SK-N-SH (cell line): ENCODE results near the gene PDE4D.

Experiments used
- CHD2 ChIP-seq: fragments of 150-350 bp; IDR thresholded peaks from 2 replicates; pipeline ENCODE4 v1.6.1; 2018; ENCODE audit warnings: low read length; ENCODE audit not compliant: partially characterized antibody
- ELF1 ChIP-seq: IDR thresholded peaks from 2 replicates; pipeline ENCODE4 v1.4.0; 2012
- EP300 ChIP-seq, 2 experiments: IDR thresholded peaks; 2 replicates each; pipeline versions ENCODE4 v1.4.0 to v1.6.1; 2012; ENCODE audit warnings: borderline replicate concordance in 1 of 2, low read depth in 1 of 2, low read length in 1 of 2
- FOXM1 ChIP-seq: IDR thresholded peaks from 2 replicates; pipeline ENCODE4 v1.4.0; 2012; ENCODE audit warnings: low read depth, mild to moderate bottlenecking
- GATA2 ChIP-seq: sonication (generic); formaldehyde crosslinking; IDR thresholded peaks from 2 replicates; pipeline ENCODE4 v1.5.0; 2020; ENCODE audit warnings: mild to moderate bottlenecking, missing genetic modification reagents
- PBX3 ChIP-seq: IDR thresholded peaks from 2 replicates; pipeline ENCODE4; 2012
- POLR2AphosphoS5 ChIP-seq: IDR thresholded peaks from 2 replicates; pipeline ENCODE4 v1.6.1; 2012; ENCODE audit warnings: low read depth, low read length
- RAD21 ChIP-seq: IDR thresholded peaks from 2 replicates; pipeline ENCODE4 v1.6.1; 2012; ENCODE audit warnings: mild to moderate bottlenecking, low read length
- TAF1 ChIP-seq: IDR thresholded peaks from 2 replicates; pipeline ENCODE4 v1.6.1; 2012; ENCODE audit warnings: low read depth, mild to moderate bottlenecking, low read length, moderate library complexity, borderline replicate concordance
- TCF12 ChIP-seq: IDR thresholded peaks from 2 replicates; pipeline ENCODE4 v1.4.0; 2012
- YY1 ChIP-seq: IDR thresholded peaks from 2 replicates; pipeline ENCODE4 v1.4.0; 2012; ENCODE audit warnings: low read depth, mild to moderate bottlenecking
- ZBTB33 ChIP-seq: IDR thresholded peaks from 2 replicates; pipeline ENCODE4 v1.4.0; 2012; ENCODE audit warnings: low read depth, borderline replicate concordance
- TF ChIP-seq, protein P1 (sequence below): fragments of 200-600 bp; sonication (generic); IDR thresholded peaks from 2 replicates; pipeline ENCODE4 v1.6.1; 2017; ENCODE audit warnings: antibody characterized with exemption, mild to moderate bottlenecking, moderate library complexity
- TF ChIP-seq, protein P2 (sequence below): fragments of 150-350 bp; IDR thresholded peaks from 2 replicates; pipeline ENCODE4 v1.6.1; 2017; ENCODE audit warnings: antibody characterized with exemption, low read length, low read depth, borderline replicate concordance

DNA sequence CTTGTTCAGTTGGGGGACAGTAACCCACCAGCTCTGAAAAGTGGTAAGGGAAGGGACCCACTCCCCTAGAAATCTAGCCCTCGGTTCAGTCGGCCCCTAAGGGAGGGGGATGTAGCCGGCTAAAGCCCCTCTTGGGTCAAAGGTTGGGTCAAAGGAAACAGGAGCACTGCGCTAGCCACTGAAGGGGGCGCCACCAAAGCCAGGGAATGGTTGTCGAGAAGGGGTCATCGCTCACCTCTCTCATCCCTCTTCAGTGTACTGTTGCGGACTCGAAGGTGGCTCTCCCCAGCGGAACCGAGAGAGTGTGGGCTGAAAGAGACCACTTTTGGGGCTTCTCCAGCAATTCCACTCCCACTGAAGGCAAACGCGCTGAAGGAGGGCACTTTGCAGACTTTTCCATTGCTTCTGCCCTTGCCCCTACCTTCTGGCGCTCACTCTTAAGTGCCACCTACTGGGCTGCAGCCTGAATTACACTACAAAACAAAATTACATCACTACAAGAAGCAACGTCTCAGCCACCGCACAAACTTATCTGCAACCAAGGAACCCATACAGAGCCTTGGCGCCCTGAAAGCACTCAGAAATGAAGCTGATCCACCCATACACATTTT, 396.9 kb downstream of the PDE4D start:
- TF ChIP-seq, protein P1, sequence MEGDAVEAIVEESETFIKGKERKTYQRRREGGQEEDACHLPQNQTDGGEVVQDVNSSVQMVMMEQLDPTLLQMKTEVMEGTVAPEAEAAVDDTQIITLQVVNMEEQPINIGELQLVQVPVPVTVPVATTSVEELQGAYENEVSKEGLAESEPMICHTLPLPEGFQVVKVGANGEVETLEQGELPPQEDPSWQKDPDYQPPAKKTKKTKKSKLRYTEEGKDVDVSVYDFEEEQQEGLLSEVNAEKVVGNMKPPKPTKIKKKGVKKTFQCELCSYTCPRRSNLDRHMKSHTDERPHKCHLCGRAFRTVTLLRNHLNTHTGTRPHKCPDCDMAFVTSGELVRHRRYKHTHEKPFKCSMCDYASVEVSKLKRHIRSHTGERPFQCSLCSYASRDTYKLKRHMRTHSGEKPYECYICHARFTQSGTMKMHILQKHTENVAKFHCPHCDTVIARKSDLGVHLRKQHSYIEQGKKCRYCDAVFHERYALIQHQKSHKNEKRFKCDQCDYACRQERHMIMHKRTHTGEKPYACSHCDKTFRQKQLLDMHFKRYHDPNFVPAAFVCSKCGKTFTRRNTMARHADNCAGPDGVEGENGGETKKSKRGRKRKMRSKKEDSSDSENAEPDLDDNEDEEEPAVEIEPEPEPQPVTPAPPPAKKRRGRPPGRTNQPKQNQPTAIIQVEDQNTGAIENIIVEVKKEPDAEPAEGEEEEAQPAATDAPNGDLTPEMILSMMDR = peak; percentile 46
- no peak for TF ChIP-seq ZBTB33
- TF ChIP-seq YY1 = no peak
- TF ChIP-seq POLR2AphosphoS5 = no peak
- no peak for TF ChIP-seq TCF12
- TF ChIP-seq, protein P2, sequence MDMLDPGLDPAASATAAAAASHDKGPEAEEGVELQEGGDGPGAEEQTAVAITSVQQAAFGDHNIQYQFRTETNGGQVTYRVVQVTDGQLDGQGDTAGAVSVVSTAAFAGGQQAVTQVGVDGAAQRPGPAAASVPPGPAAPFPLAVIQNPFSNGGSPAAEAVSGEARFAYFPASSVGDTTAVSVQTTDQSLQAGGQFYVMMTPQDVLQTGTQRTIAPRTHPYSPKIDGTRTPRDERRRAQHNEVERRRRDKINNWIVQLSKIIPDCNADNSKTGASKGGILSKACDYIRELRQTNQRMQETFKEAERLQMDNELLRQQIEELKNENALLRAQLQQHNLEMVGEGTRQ = no peak
- TF ChIP-seq EP300 (IDR thresholded peaks at IDR 0.05; ENCODE audit: borderline replicate concordance in 1 of 2, low read depth in 1 of 2, low read length in 1 of 2) = no peak
- TF ChIP-seq PBX3 = no peak
- TF ChIP-seq RAD21 = peak; percentile 36; the same call in 1 of the 2 replicates
- no peak for TF ChIP-seq FOXM1
- no peak for TF ChIP-seq TAF1
- TF ChIP-seq ELF1 = no peak
- TF ChIP-seq CHD2 = no peak
- TF ChIP-seq GATA2 (CRISPR knock-in tag) = no peak
